ENCODE results near the gene ITPR1.
"Not testable (repeated sequence)": the region's sequence is repeated elsewhere in the genome, so short reads cannot be mapped to it uniquely, and the experiment has no call there.

The ITPR1 gene

GRCh38 chr3:4595710-4596113, 102.6 kb downstream of the ITPR1 start:
- H3K27me3 ChIP-seq (ENCODE audit: insufficient read depth, low read length, poor library complexity): no peaks in the 10 kb centered on the region
- H3K79me2 ChIP-seq (ENCODE audit: control insufficient read depth, insufficient read depth, low read length): no peaks in the 10 kb centered on the region
- no peak overlapping the region for H3K4me3 ChIP-seq (ENCODE audit: low read length)
- no peak overlapping the region for H2BK15ac ChIP-seq (replicated peaks; ENCODE audit: low read depth)
- no peak overlapping the region for H2BK5ac ChIP-seq (ENCODE audit: low read length)
- no peak for DNase-seq
- H3K9ac ChIP-seq (ENCODE audit: low read length): no peak overlapping the region
- no CpG with 5 or more reads among the region's 6 CpGs for WGBS (ENCODE audit: extremely low coverage, insufficient coverage, low lambda C conversion rate)
- H4K5ac ChIP-seq (ENCODE audit: low read length): no peak overlapping the region
- H3K27ac ChIP-seq (ENCODE audit: low read depth, low read length): no peak overlapping the region
- no peaks in the 10 kb centered on the region for H3K79me1 ChIP-seq (ENCODE audit: low read length)
- no peak overlapping the region for H4K8ac ChIP-seq (ENCODE audit: low read depth, low read length)
- H3K23ac ChIP-seq (ENCODE audit: low read length): no peak overlapping the region
- H3K18ac ChIP-seq (ENCODE audit: low read length): no peak overlapping the region
- H3K4ac ChIP-seq (ENCODE audit: low read depth, low read length): no peak overlapping the region
- no peaks in the 10 kb centered on the region for H3K36me3 ChIP-seq (ENCODE audit: control insufficient read depth, insufficient read depth, low read length)
- no peak overlapping the region for H2BK120ac ChIP-seq (ENCODE audit: low read depth, low read length)
- H3K4me2 ChIP-seq (ENCODE audit: low read length): no peak overlapping the region
- H3K4me1 ChIP-seq (ENCODE audit: control insufficient read depth, low read depth, low read length): no peaks in the 10 kb centered on the region
- no peak overlapping the region for H3K56ac ChIP-seq (ENCODE audit: low read length)
- no peak overlapping the region for H2AK5ac ChIP-seq (ENCODE audit: low read length)

- WGBS (ENCODE audit: extremely low coverage, insufficient coverage, low lambda C conversion rate): no CpG with 5 or more reads among the region's 3 CpGs
- H3K56ac ChIP-seq (ENCODE audit: low read length): no peak overlapping the region
- H3K27ac ChIP-seq (ENCODE audit: low read depth, low read length): no peak overlapping the region
- H4K8ac ChIP-seq (ENCODE audit: low read depth, low read length): no peak overlapping the region
- H4K5ac ChIP-seq (ENCODE audit: low read length): no peak overlapping the region
- H3K79me1 ChIP-seq (ENCODE audit: low read length): no peaks in the 10 kb centered on the region
- no peaks in the 10 kb centered on the region for H3K79me2 ChIP-seq (ENCODE audit: control insufficient read depth, insufficient read depth, low read length)
- no peak overlapping the region for H3K4me3 ChIP-seq (ENCODE audit: low read length)
- H2AK5ac ChIP-seq (ENCODE audit: low read length): no peak overlapping the region
- H3K9ac ChIP-seq (ENCODE audit: low read length): no peak overlapping the region
- no peaks in the 10 kb centered on the region for H3K4me1 ChIP-seq (ENCODE audit: control insufficient read depth, low read depth, low read length)
- no peak for DNase-seq
- no peak overlapping the region for H3K4me2 ChIP-seq (ENCODE audit: low read length)
- no peaks in the 10 kb centered on the region for H3K27me3 ChIP-seq (ENCODE audit: insufficient read depth, low read length, poor library complexity)
- no peak overlapping the region for H3K4ac ChIP-seq (ENCODE audit: low read depth, low read length)
- no peak overlapping the region for H2BK120ac ChIP-seq (ENCODE audit: low read depth, low read length)
- H3K36me3 ChIP-seq (ENCODE audit: control insufficient read depth, insufficient read depth, low read length): no peaks in the 10 kb centered on the region
- no peak overlapping the region for H2BK5ac ChIP-seq (ENCODE audit: low read length)
- H3K18ac ChIP-seq (ENCODE audit: low read length): no peak overlapping the region
- H2BK15ac ChIP-seq (replicated peaks; ENCODE audit: low read depth): no peak overlapping the region
- no peak overlapping the region for H3K23ac ChIP-seq (ENCODE audit: low read length)
Measured at GRCh38 chr3:4596612-4597011, 103.5 kb downstream of the ITPR1 start.

GRCh38 chr3:4597208-4597985, 104.2 kb downstream of the ITPR1 start:
- Histone ChIP-seq H3K9ac (ENCODE audit: low read length) (no peak overlapping the region), H3K27ac (ENCODE audit: low read depth, low read length) (no peak overlapping the region), H3K79me2 (ENCODE audit: control insufficient read depth, insufficient read depth, low read length) (no peaks in the 10 kb centered on the region), H2BK15ac (replicated peaks; ENCODE audit: low read depth) (no peak overlapping the region), H3K18ac (ENCODE audit: low read length) (no peak overlapping the region), H3K23ac (ENCODE audit: low read length) (no peak overlapping the region), H3K4ac (ENCODE audit: low read depth, low read length) (no peak overlapping the region), H3K56ac (ENCODE audit: low read length) (no peak overlapping the region), H3K4me3 (ENCODE audit: low read length) (no peak overlapping the region), H4K8ac (ENCODE audit: low read depth, low read length) (no peak overlapping the region), H3K79me1 (ENCODE audit: low read length) (no peaks in the 10 kb centered on the region), H3K4me1 (ENCODE audit: control insufficient read depth, low read depth, low read length) (no peaks in the 10 kb centered on the region), H2BK120ac (ENCODE audit: low read depth, low read length) (no peak overlapping the region), H2BK5ac (ENCODE audit: low read length) (no peak overlapping the region), H2AK5ac (ENCODE audit: low read length) (no peak overlapping the region), H3K36me3 (ENCODE audit: control insufficient read depth, insufficient read depth, low read length) (no peaks in the 10 kb centered on the region), H3K27me3 (ENCODE audit: insufficient read depth, low read length, poor library complexity) (no peaks in the 10 kb centered on the region), H4K5ac (ENCODE audit: low read length) (no peak overlapping the region), H3K4me2 (ENCODE audit: low read length) (no peak overlapping the region)
- no peak for DNase-seq
- WGBS (ENCODE audit: extremely low coverage, insufficient coverage, low lambda C conversion rate): no CpG with 5 or more reads among the region's 6 CpGs

GRCh38 chr3:4598232-4598631, 105.1 kb downstream of the ITPR1 start:
- not testable (repeated sequence) for H3K36me3 ChIP-seq (ENCODE audit: control insufficient read depth, insufficient read depth, low read length); H3K9ac ChIP-seq (ENCODE audit: low read length); H4K8ac ChIP-seq (ENCODE audit: low read depth, low read length); H3K27ac ChIP-seq (ENCODE audit: low read depth, low read length); H3K4me2 ChIP-seq (ENCODE audit: low read length); H3K4me1 ChIP-seq (ENCODE audit: control insufficient read depth, low read depth, low read length); H3K79me1 ChIP-seq (ENCODE audit: low read length); H3K79me2 ChIP-seq (ENCODE audit: control insufficient read depth, insufficient read depth, low read length); H3K23ac ChIP-seq (ENCODE audit: low read length); H3K56ac ChIP-seq (ENCODE audit: low read length); DNase-seq; H3K27me3 ChIP-seq (ENCODE audit: insufficient read depth, low read length, poor library complexity); H3K4me3 ChIP-seq (ENCODE audit: low read length); H2BK5ac ChIP-seq (ENCODE audit: low read length); H2AK5ac ChIP-seq (ENCODE audit: low read length); H4K5ac ChIP-seq (ENCODE audit: low read length); H2BK15ac ChIP-seq (replicated peaks; ENCODE audit: low read depth); H2BK120ac ChIP-seq (ENCODE audit: low read depth, low read length); H3K4ac ChIP-seq (ENCODE audit: low read depth, low read length); H3K18ac ChIP-seq (ENCODE audit: low read length)
- WGBS (ENCODE audit: extremely low coverage, insufficient coverage, low lambda C conversion rate): no CpG with 5 or more reads among the region's 5 CpGs

GRCh38 chr3:4599612-4600011, 106.5 kb downstream of the ITPR1 start:
- no peak overlapping the region for H2BK5ac ChIP-seq (ENCODE audit: low read length)
- no peaks in the 10 kb centered on the region for H3K4me1 ChIP-seq (ENCODE audit: control insufficient read depth, low read depth, low read length)
- H2BK15ac ChIP-seq (replicated peaks; ENCODE audit: low read depth): no peak overlapping the region
- no peak overlapping the region for H3K4ac ChIP-seq (ENCODE audit: low read depth, low read length)
- DNase-seq: no peak
- H2BK120ac ChIP-seq (ENCODE audit: low read depth, low read length): no peak overlapping the region
- no peak overlapping the region for H3K4me3 ChIP-seq (ENCODE audit: low read length)
- no peak overlapping the region for H3K18ac ChIP-seq (ENCODE audit: low read length)
- no CpG with 5 or more reads among the region's 4 CpGs for WGBS (ENCODE audit: extremely low coverage, insufficient coverage, low lambda C conversion rate)
- H3K79me2 ChIP-seq (ENCODE audit: control insufficient read depth, insufficient read depth, low read length): no peaks in the 10 kb centered on the region
- H3K27me3 ChIP-seq (ENCODE audit: insufficient read depth, low read length, poor library complexity): no peaks in the 10 kb centered on the region
- H3K9ac ChIP-seq (ENCODE audit: low read length): no peak overlapping the region
- H3K23ac ChIP-seq (ENCODE audit: low read length): peak overlapping the region; percentile 7
- peak overlapping the region; percentile 36 for H2AK5ac ChIP-seq (ENCODE audit: low read length)
- H3K27ac ChIP-seq (ENCODE audit: low read depth, low read length): no peak overlapping the region
- H3K56ac ChIP-seq (ENCODE audit: low read length): no peak overlapping the region
- H4K5ac ChIP-seq (ENCODE audit: low read length): no peak overlapping the region
- H3K79me1 ChIP-seq (ENCODE audit: low read length): no peaks in the 10 kb centered on the region
- no peak overlapping the region for H3K4me2 ChIP-seq (ENCODE audit: low read length)
- H3K36me3 ChIP-seq (ENCODE audit: control insufficient read depth, insufficient read depth, low read length): no peaks in the 10 kb centered on the region
- H4K8ac ChIP-seq (ENCODE audit: low read depth, low read length): no peak overlapping the region

GRCh38 chr3:4600493-4600892, 107.3 kb downstream of the ITPR1 start:
- H3K4me1 ChIP-seq (ENCODE audit: control insufficient read depth, low read depth, low read length): no peaks in the 10 kb centered on the region
- H3K18ac ChIP-seq (ENCODE audit: low read length): no peak overlapping the region
- WGBS (ENCODE audit: extremely low coverage, insufficient coverage, low lambda C conversion rate): no CpG with 5 or more reads among the region's 6 CpGs

More at GRCh38 chr3:4600493-4600892, 107.3 kb downstream of the ITPR1 start:
- H3K9ac ChIP-seq (ENCODE audit: low read length): no peak overlapping the region
- no peaks in the 10 kb centered on the region for H3K79me2 ChIP-seq (ENCODE audit: control insufficient read depth, insufficient read depth, low read length)
- no peaks in the 10 kb centered on the region for H3K27me3 ChIP-seq (ENCODE audit: insufficient read depth, low read length, poor library complexity)
- H3K4ac ChIP-seq (ENCODE audit: low read depth, low read length): no peak overlapping the region
- H3K36me3 ChIP-seq (ENCODE audit: control insufficient read depth, insufficient read depth, low read length): no peaks in the 10 kb centered on the region
- H4K5ac ChIP-seq (ENCODE audit: low read length): no peak overlapping the region
- H2BK120ac ChIP-seq (ENCODE audit: low read depth, low read length): no peak overlapping the region
- H3K4me3 ChIP-seq (ENCODE audit: low read length): no peak overlapping the region
- H3K56ac ChIP-seq (ENCODE audit: low read length): no peak overlapping the region
- H3K79me1 ChIP-seq (ENCODE audit: low read length): no peaks in the 10 kb centered on the region
- no peak overlapping the region for H2BK15ac ChIP-seq (replicated peaks; ENCODE audit: low read depth)
- H3K27ac ChIP-seq (ENCODE audit: low read depth, low read length): no peak overlapping the region
- H3K4me2 ChIP-seq (ENCODE audit: low read length): no peak overlapping the region
- DNase-seq: no peak
- H4K8ac ChIP-seq (ENCODE audit: low read depth, low read length): no peak overlapping the region
- H3K23ac ChIP-seq (ENCODE audit: low read length): no peak overlapping the region
- no peak overlapping the region for H2BK5ac ChIP-seq (ENCODE audit: low read length)
- H2AK5ac ChIP-seq (ENCODE audit: low read length): no peak overlapping the region
